Activated gamma-delta T cell (primary cell): ENCODE data around the gene NPTX1.

Experiments
- DNase-seq: peaks from one replicate; lab custom pipeline; 2025; lab: John Stamatoyannopoulos, UW

NPTX1 gene

DNA sequence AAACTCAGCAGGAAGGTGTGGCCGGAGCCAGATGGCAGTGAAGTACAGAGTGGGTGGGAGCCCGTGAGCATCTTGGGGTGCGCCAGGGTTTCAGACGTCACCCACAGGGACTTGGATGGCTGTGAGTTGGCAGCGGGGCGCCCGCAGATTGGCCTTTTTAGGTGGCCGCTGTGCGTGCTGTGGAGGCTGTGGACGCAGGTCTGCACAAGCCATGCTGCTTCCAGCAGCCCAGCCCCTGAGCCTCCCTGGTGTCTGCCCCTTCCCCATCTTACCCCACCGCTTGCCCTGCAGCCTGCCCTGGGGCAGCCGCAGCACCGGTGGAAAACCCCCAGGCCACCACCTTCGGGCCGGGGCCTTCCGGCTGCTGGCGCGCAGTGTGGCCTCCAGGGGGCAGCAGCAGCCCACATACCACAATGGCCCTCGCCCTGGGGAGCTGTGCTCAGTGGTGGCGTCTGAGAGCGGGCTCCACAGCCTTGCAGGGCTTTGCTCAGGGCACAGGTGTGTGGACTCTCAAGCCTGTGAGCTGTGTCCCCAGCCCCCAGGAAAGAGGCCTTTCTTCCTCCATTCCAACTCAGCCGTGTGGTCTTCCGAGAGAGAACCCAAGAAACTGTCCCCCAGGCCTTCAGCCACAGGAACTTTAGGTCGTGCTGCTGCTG, 49.6 kb downstream of the NPTX1 start:
- DNase-seq = peak; percentile 69

- no peak for DNase-seq
Observed at GRCh38 chr17:80425835-80426426, 50.5 kb downstream of the NPTX1 start.

DNA sequence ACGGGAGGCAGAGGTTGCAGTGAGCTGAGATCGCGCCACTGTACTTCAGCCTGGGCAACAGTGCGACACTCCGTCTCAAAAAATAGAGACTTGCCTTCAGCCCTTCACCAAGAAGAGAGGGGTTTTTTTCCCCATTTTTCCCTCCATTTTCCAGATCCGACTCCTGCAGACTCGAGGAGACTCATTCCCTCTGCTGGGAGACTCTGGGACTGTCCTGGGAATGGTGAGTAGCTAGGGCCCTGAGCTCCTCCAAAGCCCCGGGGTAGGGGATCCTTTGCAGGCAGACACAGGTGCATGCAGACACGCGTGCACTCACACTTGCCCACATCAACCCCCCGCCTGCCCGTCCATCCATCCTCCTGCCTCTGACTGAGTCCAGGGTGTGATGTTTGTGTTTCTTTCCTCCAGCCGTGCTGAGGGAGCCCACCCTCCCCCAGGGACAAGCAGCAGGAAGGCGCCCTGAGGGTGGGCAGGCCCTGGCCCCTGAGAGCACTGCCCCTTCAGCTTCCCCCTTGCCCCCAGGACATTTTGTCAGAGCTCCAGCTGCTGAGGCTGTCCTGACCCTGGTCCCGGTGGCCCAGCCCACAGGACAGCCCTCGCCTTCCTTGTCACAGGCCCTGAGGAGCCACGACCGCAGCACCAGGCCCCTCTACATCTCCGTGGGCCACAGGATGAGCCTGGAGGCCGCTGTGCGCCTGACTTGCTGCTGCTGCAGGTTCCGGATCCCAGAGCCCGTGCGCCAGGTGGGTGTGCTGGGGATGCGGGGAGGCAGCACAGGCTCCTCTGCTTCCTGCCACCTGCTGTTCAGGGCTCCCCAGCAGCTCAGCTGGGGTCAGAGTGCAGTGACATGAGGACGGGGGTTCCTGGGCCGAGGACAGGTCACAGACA, 51.3 kb downstream of the NPTX1 start:
- DNase-seq = no peak

GRCh38 chr17:80424261-80424660, 52.1 kb downstream of the NPTX1 start:
- no peak for DNase-seq

DNA sequence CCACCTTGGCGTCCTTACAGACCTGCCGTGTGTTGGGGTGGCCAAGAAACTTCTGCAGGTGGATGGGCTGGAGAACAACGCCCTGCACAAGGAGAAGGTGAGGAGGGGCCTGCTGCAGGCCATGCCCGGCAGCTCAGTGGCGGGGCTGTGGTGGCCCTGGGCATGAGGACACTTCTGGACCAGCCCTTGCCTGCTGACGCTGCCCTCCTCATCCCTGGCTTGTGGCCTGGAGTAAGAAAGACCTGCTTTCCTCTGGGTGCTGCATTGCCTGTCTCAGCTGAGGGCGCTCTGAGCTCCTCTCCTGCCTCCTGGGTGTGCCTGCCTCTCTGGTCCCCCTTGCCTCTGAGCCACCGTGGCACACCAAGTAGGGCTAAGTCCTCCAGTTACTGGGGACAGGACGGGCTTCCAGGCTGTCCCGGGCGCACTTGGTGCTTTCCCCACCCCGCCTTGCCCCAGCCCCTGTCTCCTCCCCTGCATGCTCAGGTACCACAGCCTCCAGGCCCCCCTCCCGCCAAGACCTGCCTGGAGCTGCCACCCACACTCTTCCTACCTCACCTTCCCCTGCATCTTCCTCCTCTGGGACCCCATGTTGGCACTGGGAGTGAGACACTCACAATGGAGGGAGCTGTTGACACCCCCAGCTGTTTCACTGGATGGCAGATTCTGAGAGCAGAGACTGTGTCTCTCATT, 52.7 kb downstream of the NPTX1 start:
- DNase-seq = no peak

DNA sequence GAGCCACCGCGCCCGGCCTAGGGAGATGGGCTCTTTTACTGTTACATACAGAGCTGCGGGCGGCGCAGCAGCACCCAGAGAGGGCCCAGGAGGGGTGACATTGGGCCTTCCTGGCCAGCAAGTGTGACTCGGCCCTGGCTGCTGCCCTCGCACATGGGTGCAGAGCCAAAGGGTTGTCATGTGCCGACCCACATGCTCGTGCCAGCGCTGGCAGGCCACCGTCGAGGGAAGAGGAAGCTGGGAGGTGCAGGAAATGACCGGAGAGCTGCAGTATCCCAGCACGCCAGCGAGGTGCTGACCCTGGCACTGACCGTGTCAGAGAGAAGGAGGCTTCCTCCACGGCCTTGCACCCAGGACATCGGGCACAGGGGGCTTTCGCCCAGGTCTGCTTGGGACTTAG, 53.4 kb downstream of the NPTX1 start:
- DNase-seq = no peak

DNA sequence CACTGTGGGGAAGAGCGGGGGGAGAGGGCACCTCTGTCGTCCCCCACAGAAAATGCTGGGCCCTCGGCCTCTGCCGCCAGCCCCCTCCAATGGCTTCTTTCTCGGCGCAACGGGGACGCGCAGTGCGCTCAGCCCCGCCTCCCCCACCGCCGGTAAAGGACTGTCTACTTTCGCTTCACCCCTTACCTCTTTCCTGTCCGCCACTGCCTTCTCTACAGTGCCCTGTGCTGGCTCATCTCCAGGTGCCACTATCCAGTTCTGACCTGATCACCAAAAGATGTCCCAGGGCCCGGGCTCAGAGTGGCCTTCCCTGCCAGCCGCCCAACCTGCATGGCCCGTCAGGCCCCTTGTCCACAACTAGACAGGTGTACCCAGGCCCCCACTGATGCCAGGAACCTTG, 54.1 kb downstream of the NPTX1 start:
- no peak for DNase-seq

DNA sequence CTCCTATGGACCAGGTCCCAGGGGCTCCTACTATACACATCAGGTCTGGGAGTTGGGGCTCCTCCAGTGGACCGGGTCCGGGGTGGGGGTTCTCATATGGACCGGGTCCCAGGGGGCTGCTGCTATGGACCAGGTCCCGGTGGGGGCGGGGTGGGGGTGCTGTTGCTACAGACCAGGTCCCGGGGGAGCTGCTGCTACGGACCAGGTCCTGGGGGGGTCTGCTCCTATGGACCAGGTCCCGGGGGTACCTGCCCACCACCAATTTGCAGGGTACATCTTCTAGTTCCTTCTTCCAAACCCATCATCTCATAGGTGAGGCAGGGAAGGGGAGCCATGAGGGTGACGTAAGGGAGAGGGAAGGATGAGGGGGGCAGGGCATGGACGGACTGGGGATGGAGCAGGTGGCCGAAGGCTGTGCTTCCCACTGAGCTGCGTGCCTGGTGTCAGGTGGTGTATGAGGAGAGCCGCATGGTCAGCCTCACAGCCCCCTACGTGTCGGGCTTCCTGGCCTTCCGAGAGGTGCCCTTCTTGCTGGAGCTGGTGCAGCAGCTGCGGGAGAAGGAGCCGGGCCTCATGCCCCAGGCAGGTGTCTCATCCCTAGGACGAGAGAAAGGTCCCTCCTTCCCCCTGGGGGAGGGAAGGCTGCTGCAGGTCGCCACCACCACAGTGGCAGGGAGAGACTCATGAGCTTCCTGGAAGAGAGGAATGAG, 54.9 kb downstream of the NPTX1 start:
- DNase-seq = no peak

- DNase-seq = no peak
Observed at GRCh38 chr17:80419255-80419654, 57.2 kb downstream of the NPTX1 start.

DNA sequence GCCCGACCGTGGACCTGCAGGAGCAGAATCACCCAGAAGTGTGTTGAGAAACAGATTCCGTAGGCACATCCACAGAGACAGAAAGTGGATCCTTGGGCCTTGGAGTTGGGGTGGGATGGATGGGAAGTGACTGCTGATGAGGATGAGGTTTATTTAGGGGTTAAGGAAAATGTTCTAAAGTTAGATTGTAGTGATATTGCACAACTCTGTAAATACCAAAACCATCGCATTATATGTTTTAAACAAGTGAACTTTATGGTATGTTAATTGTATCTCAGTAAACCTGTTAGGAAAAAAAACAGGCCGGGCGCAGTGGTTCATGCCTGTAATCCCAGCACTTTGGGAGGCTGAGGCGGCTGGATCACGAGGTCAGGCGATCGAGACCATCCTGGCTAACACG, 57.8 kb downstream of the NPTX1 start:
- DNase-seq = no peak
